ENCODE results near the gene TXN. TPM values are rescaled to one million over a fixed set of nuclear protein-coding genes. Genes with fewer than 3 reads are reported as not detected.
"Not testable (repeated sequence)": the region's sequence is repeated elsewhere in the genome, so short reads cannot be mapped to it uniquely, and the experiment has no call there.

The TXN gene
- total RNA-seq, 1 experiment from 2014 or later, result 1,260 TPM

DNA sequence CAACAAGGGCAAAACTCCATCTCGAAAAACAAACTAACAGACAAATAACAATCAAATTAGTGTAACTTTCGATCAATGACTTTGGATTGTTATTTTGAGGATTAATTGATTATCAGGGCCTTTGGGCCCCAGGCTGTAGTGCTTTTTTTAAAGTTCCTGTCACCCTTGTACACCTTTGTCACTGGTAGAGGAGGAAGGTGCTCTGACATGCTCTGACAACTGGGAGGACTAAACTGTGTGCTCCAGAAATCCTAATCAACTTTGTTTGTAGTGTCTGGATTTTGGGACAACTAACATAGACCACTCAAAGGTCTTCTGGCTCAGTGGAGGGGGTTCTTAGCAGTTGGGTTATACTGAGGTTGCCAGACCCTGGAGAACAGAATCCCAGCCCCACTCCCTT, 1.8 kb downstream of the TXN start:
- CTCF ChIA-PET, result no interaction called here
- POLR2A ChIA-PET (ENCODE audit: unreplicated experiment), result interaction anchor here (0.6 kb wide), 1 partner anchor 1160 kb away, joined by 4 read pairs; no protein-coding TSS in a partner anchor
- no peak for DNase-seq
- H3F3A ChIP-seq (ENCODE audit: insufficient read depth, low read depth), result peaks cover 55% of the 10 kb centered on the region
- peak overlapping the region; percentile 91 for H3K4me2 ChIP-seq
- peaks cover 61% of the 10 kb centered on the region for H3K4me1 ChIP-seq (replicated peaks; ENCODE audit: insufficient read depth)
- H3K9me2 ChIP-seq (ENCODE audit: insufficient read depth), result no peaks in the 10 kb centered on the region
- no peaks in the 10 kb centered on the region for H3K27me3 ChIP-seq (ENCODE audit: insufficient read depth, low read depth)
- H3K79me2 ChIP-seq (ENCODE audit: low read depth), result peaks cover 90% of the 10 kb centered on the region
- H3K9me3 ChIP-seq (ENCODE audit: insufficient read depth, low read depth), result no peaks in the 10 kb centered on the region
- peak overlapping the region; percentile 99 for H3K27ac ChIP-seq
- peaks cover 58% of the 10 kb centered on the region for H4K20me1 ChIP-seq (ENCODE audit: insufficient read depth)
- intact Hi-C loops (cut with micrococcal nuclease; ENCODE audit: unreplicated experiment), result no loop called here
- H3K36me3 ChIP-seq (ENCODE audit: low read depth), result peaks cover 40% of the 10 kb centered on the region
- peak overlapping the region; percentile 79 for H3K4me3 ChIP-seq
- TF ChIP-seq EZH2 (IDR thresholded peaks at IDR 0.05; ENCODE audit: low read depth), result no peak
- TSS peak; percentile 19 for BruUV-seq (replicated peaks)
- no peak overlapping the region for H2AFZ ChIP-seq

DNA sequence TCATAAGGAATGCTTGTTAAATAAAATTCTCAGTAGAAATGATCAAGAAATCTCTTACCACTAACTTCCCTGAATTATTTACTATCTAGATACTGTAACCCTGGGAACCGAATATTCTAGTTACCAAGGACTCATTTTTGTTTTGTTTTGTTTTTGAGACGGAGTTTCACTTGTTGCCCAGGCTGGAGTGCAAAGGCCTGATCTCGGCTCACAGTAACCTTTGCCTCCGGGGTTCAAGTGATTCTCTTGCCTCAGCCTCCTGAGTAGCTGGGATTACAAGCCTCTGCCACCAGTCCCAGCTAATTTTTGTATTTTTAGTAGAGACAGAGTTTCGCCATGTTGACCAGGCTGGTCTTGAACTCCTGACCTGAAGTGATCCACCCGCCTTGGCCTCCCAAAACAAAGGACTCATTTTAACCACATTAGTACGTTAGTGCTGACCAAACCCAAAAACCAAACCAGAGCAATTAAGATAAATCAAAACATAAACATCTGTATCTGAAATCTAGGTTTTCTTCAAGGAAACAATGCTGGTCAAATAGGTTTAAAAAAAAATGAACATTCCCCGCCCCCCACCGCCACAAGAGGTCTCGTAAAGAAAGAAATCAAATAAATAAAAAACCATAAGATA, 3.7 kb downstream of the TXN start:
- H3K27ac ChIP-seq, result no peak overlapping the region
- H3K36me3 ChIP-seq (ENCODE audit: low read depth), result peaks cover 55% of the 10 kb centered on the region
- no peak overlapping the region for H2AFZ ChIP-seq
- peaks cover 46% of the 10 kb centered on the region for H3K4me1 ChIP-seq (replicated peaks; ENCODE audit: insufficient read depth)
- peak overlapping the region; percentile 79; the same call in 1 of the 2 replicates for H3K4me3 ChIP-seq
- no peak for TF ChIP-seq EZH2 (IDR thresholded peaks at IDR 0.05; ENCODE audit: low read depth)
- TF ChIP-seq, protein P1, sequence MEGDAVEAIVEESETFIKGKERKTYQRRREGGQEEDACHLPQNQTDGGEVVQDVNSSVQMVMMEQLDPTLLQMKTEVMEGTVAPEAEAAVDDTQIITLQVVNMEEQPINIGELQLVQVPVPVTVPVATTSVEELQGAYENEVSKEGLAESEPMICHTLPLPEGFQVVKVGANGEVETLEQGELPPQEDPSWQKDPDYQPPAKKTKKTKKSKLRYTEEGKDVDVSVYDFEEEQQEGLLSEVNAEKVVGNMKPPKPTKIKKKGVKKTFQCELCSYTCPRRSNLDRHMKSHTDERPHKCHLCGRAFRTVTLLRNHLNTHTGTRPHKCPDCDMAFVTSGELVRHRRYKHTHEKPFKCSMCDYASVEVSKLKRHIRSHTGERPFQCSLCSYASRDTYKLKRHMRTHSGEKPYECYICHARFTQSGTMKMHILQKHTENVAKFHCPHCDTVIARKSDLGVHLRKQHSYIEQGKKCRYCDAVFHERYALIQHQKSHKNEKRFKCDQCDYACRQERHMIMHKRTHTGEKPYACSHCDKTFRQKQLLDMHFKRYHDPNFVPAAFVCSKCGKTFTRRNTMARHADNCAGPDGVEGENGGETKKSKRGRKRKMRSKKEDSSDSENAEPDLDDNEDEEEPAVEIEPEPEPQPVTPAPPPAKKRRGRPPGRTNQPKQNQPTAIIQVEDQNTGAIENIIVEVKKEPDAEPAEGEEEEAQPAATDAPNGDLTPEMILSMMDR (conservative IDR thresholded peaks at IDR 0.05), result no peak
- no peaks in the 10 kb centered on the region for H3K9me3 ChIP-seq (ENCODE audit: insufficient read depth, low read depth)
- no peak for DNase-seq
- H3F3A ChIP-seq (ENCODE audit: insufficient read depth, low read depth), result peaks cover 59% of the 10 kb centered on the region
- H3K79me2 ChIP-seq (ENCODE audit: low read depth), result peaks cover 89% of the 10 kb centered on the region
- ChIA-PET POLR2A (ENCODE audit: unreplicated experiment) (interaction anchor here (0.6 kb wide), 1 partner anchor 433 kb away, joined by 5 read pairs; no protein-coding TSS in a partner anchor), CTCF (no interaction called here)
- H3K27me3 ChIP-seq (ENCODE audit: insufficient read depth, low read depth), result no peaks in the 10 kb centered on the region
- BruUV-seq (replicated peaks), result no TSS peak
- peak overlapping the region; percentile 91 for H3K4me2 ChIP-seq
- no peaks in the 10 kb centered on the region for H3K9me2 ChIP-seq (ENCODE audit: insufficient read depth)
- intact Hi-C loops (cut with micrococcal nuclease; ENCODE audit: unreplicated experiment), result no loop called here
- peaks cover 77% of the 10 kb centered on the region for H4K20me1 ChIP-seq (ENCODE audit: insufficient read depth)

DNA sequence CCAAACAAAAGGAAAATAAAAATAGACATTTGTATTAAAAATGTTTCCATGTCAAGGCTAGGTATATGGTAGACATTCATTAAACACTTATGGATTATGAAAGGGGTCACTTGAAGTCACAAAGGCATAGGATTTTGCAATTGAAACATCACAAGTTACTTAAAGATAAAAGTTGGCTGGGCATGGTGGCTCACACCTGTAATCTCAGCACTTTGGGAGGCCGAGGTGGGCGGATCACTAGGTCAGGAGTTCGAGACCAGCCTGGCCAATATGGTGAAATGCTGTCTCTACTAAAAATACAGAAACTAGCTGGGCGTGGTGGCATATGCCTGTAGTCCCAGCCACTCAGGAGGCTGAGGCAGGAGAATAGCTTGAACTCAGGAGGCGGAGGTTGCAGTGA, 4.5 kb downstream of the TXN start:
- Histone ChIP-seq H3K4me2 (peak overlapping the region; percentile 91), H3K27ac (0 out of 2 replicates have a peak overlapping the region, but pooled peaks have one; percentile 14), H3F3A (ENCODE audit: insufficient read depth, low read depth) (peaks cover 59% of the 10 kb centered on the region), H3K36me3 (ENCODE audit: low read depth) (peaks cover 63% of the 10 kb centered on the region), H4K20me1 (ENCODE audit: insufficient read depth) (peaks cover 86% of the 10 kb centered on the region), H3K4me3 (peak overlapping the region; percentile 30; the same call in 1 of the 2 replicates), H3K79me2 (ENCODE audit: low read depth) (peaks cover 94% of the 10 kb centered on the region), H3K4me1 (replicated peaks; ENCODE audit: insufficient read depth) (peaks cover 45% of the 10 kb centered on the region)
- H3K9me3 ChIP-seq (ENCODE audit: insufficient read depth, low read depth); BruUV-seq (replicated peaks); H2AFZ ChIP-seq; intact Hi-C loops (cut with micrococcal nuclease; ENCODE audit: unreplicated experiment); CTCF ChIA-PET; H3K9me2 ChIP-seq (ENCODE audit: insufficient read depth); DNase-seq; H3K27me3 ChIP-seq (ENCODE audit: insufficient read depth, low read depth): not testable (repeated sequence)
- POLR2A ChIA-PET (ENCODE audit: unreplicated experiment), result interaction anchor here (0.6 kb wide), 1 partner anchor 433 kb away, joined by 5 read pairs; no protein-coding TSS in a partner anchor

DNA sequence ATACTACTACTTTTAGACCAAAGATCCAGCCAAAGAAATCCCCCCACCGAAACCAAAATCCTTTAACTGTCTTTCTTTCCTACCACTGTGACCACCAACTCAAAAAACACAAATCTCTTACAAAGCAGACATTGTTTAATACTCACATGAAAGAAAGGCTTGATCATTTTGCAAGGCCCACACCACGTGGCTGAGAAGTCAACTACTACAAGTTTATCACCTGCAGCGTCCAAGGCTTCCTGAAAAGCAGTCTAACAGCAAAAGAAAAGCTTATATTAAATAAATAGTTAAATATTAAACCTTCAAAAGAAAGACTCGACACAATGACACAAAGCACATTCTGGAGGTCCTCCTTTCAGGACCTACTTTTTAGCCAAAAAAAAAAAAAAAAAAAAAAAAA, 5.1 kb downstream of the TXN start:
- peak overlapping the region; percentile 16; the same call in 1 of the 2 replicates for H3K27ac ChIP-seq
- peaks cover 45% of the 10 kb centered on the region for H3K4me1 ChIP-seq (replicated peaks; ENCODE audit: insufficient read depth)
- TF ChIP-seq, protein P1 (conservative IDR thresholded peaks at IDR 0.05), result no peak
- no peak for TF ChIP-seq EZH2 (IDR thresholded peaks at IDR 0.05; ENCODE audit: low read depth)
- H3F3A ChIP-seq (ENCODE audit: insufficient read depth, low read depth), result peaks cover 65% of the 10 kb centered on the region
- H3K4me3 ChIP-seq, result no peak overlapping the region
- BruUV-seq (replicated peaks), result no TSS peak
- DNase-seq, result no peak
- intact Hi-C loops (cut with micrococcal nuclease; ENCODE audit: unreplicated experiment), result no loop called here
- no peaks in the 10 kb centered on the region for H3K9me2 ChIP-seq (ENCODE audit: insufficient read depth)
- ChIA-PET CTCF (no interaction called here), POLR2A (ENCODE audit: unreplicated experiment) (no interaction called here)
- no peaks in the 10 kb centered on the region for H3K9me3 ChIP-seq (ENCODE audit: insufficient read depth, low read depth)
- H3K27me3 ChIP-seq (ENCODE audit: insufficient read depth, low read depth), result no peaks in the 10 kb centered on the region
- no peak overlapping the region for H2AFZ ChIP-seq
- peaks cover 91% of the 10 kb centered on the region for H4K20me1 ChIP-seq (ENCODE audit: insufficient read depth)
- peaks cover 68% of the 10 kb centered on the region for H3K36me3 ChIP-seq (ENCODE audit: low read depth)
- H3K79me2 ChIP-seq (ENCODE audit: low read depth), result peaks cover 99% of the 10 kb centered on the region
- H3K4me2 ChIP-seq, result no peak overlapping the region; the same call in 1 of the 2 replicates

All from PC-9 (cell line).